ENCODE measurements around the gene ALG1L2.
A peak's percentile ranks its signal among the peaks of the same experiment; 100 is the strongest.
"Not testable (repeated sequence)": the region's sequence is repeated elsewhere in the genome, so short reads cannot be mapped to it uniquely, and the experiment has no call there.

ALG1L2 gene, protein sequence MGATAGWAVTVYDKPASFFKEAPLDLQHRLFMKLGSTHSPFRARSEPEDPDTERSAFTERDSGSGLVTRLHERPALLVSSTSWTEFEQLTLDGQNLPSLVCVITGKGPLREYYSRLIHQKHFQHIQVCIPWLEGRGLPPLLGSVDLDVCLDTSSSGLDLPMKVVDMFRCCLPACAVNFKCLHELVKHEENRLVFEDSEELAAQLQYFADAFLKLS

DNA sequence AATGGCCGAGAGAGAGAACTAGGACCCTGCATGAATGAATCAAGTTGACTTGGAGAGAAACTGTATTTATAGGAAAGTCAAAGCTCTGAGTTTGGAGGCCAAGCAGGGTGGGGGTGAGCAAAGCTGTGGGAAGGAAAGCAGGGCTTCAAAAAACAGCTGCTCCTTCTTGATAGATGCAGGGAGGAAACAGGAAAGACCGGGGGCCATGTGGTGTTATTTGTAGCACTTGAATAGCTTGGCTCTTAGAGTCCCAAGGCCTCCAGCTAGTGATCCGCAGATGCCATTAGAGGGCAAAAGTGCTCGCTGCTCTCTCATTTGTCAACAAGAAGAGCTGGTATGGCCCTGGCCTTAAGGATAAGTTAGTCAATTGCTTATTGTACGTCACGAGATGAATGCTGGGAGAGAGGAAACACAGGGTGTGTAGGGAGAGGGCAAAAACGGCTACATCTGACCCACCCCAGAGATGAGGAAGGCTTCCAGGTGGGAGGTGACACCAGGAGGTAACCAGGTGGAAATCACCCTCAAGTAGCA, at the start of gene ALG1L2:
Gene ALG1L2 (plus strand): TSS at position 481 of the 531 bp plus-strand sequence. CDS start 186 bp downstream, outside the sequence.
- no peak for DNase-seq

DNA sequence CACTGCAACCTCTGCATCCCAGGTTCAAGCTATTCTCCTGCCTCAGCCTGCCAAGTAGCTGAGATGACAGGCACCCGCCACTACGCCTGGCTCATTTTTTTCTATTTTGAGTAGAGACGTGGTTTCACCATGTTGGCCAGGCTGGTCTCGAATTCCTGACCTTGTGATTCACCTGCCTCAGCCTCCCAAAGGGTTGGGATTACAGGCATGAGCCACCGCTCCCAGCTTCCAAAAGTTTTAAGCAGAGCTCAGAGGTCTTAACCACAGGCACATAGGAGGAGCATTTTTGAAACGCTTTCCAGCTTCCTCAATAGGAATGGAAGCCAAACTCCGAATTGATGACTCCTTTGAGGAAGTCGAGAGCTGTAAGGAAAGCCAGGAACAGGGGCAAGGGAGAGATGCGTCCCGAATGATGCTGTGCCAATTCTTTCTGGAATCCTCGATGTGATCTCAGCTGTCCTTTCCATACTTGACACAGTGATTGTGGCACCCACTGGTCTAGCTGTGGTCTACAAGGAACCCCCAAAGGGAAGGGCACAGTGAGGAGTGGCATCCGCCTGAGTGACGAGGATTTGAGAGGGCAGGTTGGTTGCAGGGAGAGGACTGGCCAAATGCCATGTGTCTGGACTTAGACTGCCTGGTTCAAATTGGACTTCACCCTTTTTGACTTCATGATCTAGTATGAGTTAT, 44.4 kb upstream of the ALG1L2 start:
- not testable (repeated sequence) for DNase-seq

DNA sequence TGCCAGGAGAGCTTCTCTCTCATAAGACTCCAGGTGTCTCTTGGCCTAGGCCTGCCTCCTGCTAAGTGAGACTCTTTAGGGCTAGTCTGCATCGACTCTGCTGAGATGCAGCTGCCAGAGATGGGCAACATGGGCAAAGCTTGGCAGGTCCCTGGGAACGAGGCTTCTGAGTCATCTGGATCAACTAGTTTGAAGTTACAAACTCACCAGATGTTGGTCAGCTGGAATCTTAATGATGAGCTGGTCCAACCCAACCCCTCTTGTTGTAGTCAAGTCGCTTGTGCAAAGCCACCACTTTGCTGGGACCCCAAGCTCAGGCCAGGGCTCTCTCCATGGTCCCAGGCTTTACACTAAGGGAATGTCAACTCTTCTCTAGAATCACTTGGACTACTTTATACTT, 38.9 kb upstream of the ALG1L2 start:
- DNase-seq: not testable (repeated sequence)

DNA sequence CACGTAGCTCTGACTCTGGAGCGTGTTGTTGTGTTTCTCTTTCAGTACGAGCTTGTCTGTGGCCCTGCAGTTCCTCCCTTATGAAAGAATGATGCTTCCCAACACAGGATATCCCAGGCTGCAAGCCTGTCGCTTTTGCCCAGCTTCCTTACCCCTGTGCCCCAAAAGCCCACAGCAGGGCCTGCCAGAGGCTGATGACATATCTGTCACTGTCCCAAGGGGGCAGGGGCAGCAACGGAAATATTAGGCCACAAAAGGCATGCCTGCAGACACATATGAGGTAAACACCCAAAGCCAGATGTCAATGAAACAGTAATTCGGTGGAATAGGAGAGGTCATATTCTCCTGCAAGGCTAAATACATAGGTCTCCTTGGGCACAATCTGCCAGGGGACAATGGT, 38.0 kb upstream of the ALG1L2 start:
- not testable (repeated sequence) for DNase-seq

DNA sequence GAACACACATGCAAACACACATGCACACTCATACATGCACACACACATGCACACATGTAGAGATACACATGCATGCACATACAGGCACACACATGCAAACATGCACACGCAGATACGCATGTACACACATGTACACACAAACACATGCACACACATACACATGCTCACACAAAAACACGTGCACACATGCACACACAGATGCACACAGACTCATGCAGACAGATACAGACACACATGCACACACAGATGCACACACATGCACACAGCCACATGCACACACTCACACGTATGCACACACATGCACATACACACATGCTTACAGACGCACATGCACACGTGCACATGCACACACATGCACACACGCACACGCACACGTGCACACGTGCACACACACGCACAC, 37.3 kb upstream of the ALG1L2 start:
- DNase-seq: no peak

DNA sequence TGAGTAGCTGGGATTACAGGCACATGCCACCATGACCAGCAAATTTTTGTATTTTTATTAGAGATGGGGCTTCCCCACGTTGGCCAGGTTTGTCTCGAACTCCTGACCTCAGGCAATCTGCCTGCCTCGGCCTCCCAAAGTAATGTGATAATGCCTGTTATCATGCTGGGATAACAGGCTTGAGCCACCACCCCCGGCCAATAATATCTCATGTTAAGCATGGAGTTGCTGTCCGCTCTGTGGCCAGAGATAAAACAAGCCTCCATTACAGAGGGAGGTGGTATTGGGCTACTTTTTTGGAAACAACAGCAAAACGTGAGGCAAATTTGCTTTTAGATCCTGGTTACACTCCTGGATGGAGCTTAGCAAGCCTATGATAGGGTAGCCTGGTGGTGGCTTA, 32.9 kb upstream of the ALG1L2 start:
- DNase-seq: no peak

DNA sequence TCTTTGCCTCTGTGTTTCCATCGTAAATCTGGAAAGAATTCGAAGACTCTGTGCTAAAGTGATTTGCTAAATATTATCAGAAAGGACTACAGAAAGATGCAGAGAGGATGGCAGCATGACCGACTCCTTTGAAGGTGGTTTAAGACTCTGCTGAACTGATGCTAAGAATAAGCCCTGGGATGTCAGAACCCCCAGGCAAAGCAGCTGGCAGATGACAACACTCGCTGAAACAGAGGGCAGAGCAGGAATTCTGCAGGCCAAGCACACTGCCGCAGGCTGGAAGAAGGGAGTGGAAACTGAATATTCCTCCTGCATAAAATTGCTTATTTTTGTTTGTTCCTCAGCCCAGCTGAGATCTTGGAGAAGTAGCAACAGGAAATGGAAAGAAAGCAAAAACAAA, 29.3 kb upstream of the ALG1L2 start:
- DNase-seq: not testable (repeated sequence)

DNA sequence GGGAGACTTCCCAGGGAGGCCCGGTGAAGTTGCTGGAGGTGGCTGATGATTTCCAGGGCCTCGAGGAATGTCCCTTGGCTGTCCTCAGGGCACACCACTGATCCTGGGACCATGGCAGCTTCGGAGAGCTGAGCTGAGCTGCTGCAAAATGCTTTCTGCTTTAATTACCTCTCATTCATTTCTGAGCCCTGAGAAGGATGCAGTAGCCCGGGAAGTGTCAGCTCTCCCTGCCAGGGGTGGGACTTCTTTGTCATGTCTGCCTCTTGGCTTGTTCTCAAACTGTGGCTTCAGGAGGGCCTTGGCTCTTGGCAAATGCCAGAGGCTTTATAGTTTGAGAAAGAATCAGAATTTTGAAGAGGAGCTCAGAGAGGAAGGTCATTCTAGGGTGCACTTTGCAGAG, 28.7 kb upstream of the ALG1L2 start:
- not testable (repeated sequence) for DNase-seq

DNA sequence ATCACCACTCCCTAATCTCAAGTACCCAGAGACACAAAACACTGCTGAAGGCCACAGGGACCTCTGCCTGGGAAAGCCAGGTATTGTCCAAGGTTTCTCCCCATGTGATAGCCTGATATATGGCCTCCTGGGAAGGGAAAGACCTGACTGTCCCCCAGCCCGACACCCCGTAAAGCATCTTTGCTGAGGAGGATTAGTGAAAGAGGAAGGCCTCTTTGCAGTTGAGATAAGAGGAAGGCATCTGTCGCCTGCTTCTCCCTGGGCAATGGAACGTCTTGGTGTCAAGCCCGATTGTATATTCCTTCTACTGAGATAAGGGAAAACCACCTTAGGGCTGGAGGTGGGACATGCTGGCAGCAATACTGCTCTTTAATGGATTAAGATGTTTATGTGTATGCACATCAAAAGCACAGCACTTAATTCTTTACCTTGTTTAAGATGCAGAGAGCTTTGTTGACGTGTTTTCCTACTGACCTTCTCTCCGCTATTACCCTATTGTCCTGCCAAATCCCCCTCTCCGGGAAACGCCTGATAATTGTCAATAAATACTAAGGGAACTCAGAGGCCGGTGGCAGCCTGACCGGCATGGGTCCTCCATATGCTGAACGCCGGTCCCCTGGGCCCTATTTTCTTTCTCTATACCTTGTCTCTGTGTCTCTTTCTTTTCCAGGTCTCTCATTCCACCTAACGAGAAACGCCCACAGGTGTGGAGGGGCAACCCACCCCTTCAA, 23.9 kb upstream of the ALG1L2 start:
- not testable (repeated sequence) for DNase-seq

DNA sequence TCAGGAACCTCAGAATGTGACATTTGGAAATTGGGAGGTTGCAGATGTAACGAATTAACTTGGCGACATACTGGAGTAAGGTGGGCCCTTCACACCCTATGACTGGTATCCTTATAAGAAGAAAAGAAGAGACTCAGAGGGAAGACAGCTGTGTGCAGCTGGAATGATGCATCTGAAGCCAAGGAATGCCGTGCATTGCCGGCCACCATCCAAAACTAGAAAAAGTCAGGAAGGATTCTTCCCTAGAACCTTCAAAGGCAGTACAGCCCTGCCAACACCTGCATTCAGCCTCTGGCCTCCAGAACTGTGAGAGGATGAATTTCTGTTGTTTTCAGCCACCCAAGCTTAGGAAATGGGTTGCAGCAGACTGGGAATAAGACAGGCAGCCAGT, 23.4 kb upstream of the ALG1L2 start:
- DNase-seq: not testable (repeated sequence)

DNA sequence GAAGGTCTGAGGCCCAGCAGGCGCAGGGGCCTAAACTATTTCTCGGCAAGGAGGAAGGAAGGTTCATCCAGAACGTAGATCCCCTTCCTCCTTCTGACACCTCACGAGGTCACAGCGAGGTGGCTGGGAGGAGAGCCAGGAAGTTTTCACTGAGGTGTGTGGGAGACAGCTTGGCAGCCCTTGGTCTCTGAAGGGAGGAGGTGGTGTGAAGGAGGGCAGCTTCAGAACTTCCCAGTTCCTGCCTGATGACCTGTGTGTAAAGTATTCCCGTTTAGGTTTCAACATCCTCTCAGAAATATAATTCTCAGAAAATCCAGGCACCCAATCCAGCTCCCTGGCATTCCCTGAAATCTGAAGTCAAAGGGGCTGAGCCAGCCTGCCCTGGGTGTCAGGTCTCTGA, 22.9 kb upstream of the ALG1L2 start:
- not testable (repeated sequence) for DNase-seq

DNA sequence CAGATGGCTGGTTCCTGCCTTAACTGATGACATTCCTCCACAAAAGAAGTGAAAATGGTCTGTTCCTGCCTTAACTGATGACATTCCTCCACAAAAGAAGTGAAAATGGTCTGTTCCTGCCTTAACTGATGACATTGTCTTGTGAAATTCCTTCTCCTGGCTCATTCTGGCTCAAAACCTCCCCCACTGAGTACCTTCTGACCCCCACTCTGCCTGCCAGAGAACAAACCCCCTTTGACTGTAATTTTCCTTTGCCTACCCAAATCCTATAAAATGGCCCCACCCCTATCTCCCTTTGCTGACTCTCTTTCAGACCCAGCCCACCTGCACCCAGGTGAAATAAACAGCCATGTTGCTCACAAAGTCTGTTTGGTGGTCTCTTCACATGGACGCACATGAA, 22.5 kb upstream of the ALG1L2 start:
- not testable (repeated sequence) for DNase-seq

DNA sequence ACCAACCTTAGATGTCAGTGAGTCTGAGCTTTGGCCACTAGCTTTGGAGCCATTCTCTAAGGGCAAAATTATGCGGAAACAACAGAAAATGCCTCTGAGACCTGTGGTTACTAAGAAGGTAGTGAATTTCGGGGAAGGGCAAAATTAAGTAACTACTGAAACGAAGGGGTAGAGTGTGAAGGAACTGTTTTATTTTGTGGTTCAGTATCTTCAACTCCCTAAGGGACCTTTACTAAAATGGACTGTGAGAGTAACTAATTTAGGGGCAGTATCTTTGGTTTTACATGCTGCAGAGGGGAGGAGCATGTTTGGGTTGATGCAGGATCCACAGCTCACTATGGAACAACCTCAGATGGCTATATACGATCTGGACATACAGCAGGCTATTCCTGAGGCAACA, 8.0 kb upstream of the ALG1L2 start:
- DNase-seq: no peak

DNA sequence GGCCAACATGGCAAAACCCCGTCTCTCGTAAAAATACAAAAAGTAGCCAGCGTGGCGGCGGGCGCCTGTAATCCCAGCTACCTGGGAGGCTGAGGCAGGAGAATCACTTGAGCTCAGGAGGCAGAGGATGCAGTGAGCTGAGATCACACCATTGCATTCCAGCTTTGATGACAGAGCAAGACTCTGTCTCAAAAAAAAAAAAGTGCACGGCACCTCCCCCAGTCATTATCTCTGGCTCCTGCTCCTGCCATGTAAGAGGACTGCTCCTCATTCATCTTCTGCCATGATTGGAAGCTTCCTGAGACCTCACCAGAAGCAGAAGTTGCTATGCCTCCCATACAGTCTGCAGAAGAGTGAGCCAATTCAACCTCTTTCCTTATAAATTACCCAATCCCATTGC, 4.0 kb upstream of the ALG1L2 start:
- no peak for DNase-seq

DNA sequence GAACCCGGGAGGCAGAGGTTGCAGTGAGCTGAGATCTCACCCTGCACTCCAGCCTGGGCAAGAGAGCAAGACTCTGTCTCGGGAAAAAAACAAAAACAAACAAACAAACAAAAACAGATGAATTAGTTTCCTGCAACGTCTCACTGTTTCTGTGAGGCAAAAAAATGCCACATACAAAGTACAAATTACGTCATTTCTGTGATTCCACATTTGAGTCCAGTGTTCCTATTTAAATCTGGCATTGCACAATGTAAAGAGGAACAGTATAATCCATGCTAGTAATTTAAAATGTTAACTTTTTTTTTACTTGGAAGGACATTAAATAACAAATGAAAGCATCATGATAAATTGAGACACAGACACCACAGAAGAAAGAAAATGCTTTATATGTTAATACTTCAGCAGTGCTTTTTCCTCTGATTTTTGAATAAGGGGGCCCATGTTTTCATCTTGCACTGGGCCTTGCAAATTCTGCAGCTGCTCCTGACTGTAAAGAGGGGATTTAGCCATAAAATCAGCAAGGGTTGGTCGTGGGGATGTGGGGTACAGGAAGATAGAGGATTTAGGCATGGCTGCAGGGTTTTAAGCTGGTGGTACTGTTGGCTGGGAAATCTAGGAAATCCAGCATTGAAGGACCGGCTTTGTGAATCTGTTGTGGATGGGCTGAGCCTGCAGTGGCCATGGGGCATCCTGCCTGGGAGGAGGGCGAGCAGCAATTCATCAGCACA, 1.9 kb downstream of the ALG1L2 start:
- DNase-seq: not testable (repeated sequence)

DNA sequence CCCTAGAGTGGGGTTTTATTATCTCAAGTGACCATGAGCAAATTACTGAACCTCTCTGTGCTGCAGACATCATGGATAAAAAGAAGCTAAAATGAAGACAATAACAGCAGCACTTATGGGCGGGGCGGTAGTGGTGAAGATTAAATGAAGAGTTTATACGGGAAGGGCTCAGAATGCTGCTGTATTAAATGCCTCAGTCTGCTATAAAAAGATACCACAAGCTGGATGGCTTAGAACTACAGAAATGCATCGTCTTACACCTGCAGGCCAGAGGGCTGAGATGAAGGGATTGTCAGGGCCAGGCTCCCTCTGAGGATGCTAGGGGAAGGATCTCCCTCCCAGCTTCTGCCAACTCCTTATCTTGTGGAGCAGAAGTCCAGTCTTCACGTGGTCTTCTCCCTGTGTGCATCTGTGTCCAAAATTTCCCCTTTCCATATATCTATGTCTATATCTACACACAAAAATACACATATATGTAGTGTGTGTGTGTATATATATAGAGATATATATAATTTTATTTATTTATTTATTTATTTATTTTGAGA, 2.9 kb downstream of the ALG1L2 start:
- DNase-seq: no peak

DNA sequence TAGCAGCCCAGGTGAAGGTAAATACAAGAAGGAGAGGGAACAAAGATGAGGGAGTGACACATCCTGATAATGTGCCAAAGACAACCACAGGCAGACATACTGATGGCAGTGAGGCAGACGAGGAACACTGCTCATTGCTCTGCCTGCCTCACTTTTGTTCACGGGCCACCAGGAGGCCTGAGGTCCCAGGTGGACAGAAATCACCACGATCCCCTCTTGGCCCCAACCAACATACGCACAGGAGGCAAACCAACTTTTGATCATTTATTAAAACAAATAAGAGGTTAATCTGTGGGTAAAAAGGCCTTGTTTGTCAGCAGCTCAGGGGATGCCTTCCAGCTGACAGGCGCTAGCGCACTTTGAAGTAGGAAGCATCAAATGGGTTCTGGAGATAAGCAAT, 4.2 kb downstream of the ALG1L2 start:
- no peak for DNase-seq

DNA sequence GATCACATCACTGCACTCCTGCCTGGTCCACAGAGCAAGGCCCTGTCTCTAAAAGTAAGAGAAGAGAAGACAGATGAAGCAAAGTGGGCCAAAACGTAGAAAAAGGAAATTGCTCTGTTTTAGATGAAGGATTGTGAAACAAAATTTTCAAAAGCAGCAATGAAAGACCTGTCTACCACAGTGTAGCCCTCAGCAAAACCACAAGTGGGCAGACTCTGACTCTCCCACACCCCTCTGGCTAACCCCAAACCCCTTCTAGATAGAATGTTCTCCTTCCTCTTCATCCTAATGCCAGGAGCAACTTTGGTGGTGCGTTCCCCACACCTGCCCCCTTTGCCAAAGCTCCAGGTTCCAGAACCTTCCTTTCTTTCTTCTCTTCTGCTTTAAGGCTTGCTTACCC, 5.0 kb downstream of the ALG1L2 start:
- not testable (repeated sequence) for DNase-seq

DNA sequence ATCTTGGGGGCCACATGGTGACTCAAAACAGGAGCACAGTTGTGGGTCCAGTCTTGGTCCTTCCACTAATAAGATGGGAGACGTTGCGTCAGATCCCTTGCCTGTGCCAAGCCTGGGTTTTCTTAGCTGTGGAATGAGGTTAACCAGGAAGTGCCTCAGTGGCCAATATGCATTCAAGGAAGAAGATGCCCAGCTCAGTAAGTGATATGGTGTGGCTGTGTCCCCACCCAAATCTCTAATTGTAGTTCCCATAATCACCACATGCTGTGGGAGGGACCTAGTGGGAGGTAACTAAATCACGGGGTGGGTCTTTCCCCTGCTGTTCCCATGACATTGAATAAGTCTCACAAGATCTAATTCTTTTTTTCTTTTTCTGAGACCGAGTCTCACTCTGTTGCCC, 6.4 kb downstream of the ALG1L2 start:
- DNase-seq: no peak

DNA sequence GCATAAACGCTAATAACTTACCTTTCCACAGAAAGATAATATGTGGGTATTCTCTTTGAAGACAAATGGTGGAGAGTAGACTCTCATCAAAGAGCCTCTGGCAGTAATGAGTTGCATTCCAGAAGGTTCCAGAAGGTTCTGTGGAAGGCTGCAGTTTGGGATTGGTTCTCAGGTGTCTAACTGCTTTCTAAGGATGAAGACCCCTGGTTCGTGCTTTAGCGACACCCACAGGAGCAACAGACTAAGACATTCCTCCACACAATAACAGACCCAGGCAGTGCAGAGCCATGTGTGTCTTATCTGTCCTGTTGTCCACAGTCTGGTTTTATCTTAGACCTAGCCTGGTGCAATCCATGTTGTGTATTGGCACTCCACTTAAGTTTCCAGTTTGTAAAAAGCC, 9.1 kb downstream of the ALG1L2 start:
- DNase-seq: not testable (repeated sequence)

DNA sequence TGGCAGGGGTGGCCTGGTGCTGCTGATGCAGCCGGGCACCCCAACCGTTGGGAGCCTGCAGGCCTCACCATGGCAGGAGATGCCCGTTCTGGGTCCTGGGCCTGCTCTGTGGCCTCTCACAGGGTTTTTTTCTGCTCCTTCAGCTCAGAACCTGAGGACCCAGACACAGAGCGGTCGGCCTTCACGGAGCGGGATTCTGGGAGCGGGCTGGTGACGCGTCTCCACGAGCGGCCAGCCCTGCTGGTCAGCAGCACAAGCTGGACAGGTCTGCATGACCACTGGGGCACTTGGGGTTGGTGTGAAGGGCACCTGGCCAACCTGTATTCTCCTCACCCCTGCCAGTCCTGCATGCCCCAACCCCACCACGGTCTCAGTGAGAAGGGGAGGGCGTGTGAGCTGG, 10.3 kb downstream of the ALG1L2 start:
- no peak for DNase-seq

DNA sequence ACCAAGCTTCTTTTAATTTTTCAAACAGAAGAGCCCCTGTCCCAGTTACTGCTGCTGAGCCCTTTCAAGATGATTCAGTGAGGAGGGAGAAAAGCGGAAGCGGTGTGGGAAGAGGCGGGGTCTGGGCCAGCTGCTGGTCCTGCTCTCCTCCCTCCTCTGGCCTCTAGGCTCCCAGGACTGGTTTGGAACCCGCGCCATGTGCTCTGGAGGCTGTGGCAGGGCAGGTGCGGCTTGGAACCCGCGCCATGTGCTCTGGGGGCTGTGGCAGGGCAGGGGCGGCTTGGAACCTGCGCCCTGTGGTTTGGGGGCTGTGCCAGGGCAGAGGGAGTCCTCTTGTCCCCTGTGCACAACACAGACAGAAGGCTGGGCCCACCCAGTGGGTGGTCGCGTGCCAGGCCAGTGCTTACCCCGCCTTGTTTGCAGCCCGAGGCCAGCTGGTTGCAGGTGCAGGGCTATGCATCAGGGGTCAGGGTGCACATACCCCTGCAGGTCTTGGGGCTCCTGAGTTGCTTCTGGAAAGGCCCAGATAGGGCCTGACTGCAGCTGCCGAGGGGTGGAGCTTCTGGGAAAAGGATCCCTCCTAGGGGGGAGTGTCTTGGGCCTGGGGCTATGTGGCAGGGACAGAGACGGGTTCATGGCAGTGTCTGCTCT, 12.2 kb downstream of the ALG1L2 start:
- peak; percentile 17 for DNase-seq
